OCI-LY7 (cell line): ENCODE data around the gene FBXO31.

Experiments used
- CTCF ChIP-seq: fragments of 200-600 bp; sonication (generic); conservative IDR thresholded peaks from 2 replicates; pipeline ENCODE4 v1.5.1; 2014; ENCODE audit warnings: mild to moderate bottlenecking, antibody characterized with exemption, low read length, moderate library complexity, mixed read lengths
- EZH2phosphoT487 ChIP-seq: fragments of 200-600 bp; sonication (generic); IDR thresholded peaks from 2 replicates; pipeline ENCODE4 v1.6.1; 2018; ENCODE audit warnings: low read depth, borderline replicate concordance, mild to moderate bottlenecking, mixed run types, antibody characterized with exemption, low read length, moderate library complexity, mixed read lengths

- TF ChIP-seq CTCF (no peak), EZH2phosphoT487 (no peak)
Measured at GRCh38 chr16:87295661-87296531, 87.7 kb downstream of the FBXO31 start.
